ENCODE measurements around the gene BNC2.
A peak's percentile ranks its signal among the peaks of the same experiment; 100 is the strongest.

BNC2 gene

DNA sequence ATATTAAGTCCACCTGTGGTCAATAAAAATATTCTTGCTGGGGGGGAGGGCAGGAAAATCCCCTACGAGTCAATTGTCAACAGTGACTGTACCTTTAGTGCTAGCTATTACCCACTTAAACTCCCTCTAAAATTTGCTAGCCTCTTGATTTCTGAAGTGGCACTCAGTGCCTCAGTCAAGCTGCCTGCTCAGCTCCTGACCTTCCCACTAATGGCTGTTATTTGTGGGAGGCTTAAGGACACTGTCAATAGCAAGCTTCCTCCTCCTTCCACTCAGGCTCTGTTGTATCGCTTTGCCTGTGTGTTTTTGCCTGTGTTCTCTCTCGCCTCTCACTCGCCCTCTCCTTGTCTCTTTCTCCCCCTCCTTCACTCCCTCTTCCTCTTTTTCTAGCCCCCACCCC, 140.8 kb downstream of the BNC2 start:
- Histone ChIP-seq H3K4me2 (ENCODE audit: low read depth, low read length) (no peak overlapping the region), H3K9ac (ENCODE audit: low read length) (no peak overlapping the region), H3F3A (ENCODE audit: insufficient read depth, low read length) (no peaks in the 10 kb centered on the region), H3K27me3 (replicated peaks; ENCODE audit: insufficient read depth, low read length) (no peaks in the 10 kb centered on the region), H2AFZ (ENCODE audit: low read length) (no peak overlapping the region), H3K36me3 (replicated peaks; ENCODE audit: insufficient read depth, low read length) (no peaks in the 10 kb centered on the region), H3K79me2 (ENCODE audit: low read length) (no peaks in the 10 kb centered on the region), H3K4me1 (ENCODE audit: low read length) (peaks cover 4% of the 10 kb centered on the region; the same call in 1 of the 2 replicates), H3K27ac (ENCODE audit: low read length) (no peak overlapping the region), H3K9me2 (replicated peaks; ENCODE audit: insufficient read depth, low read length) (no peaks in the 10 kb centered on the region), H3K9me3 (replicated peaks; ENCODE audit: insufficient read depth, low read length) (no peaks in the 10 kb centered on the region), H4K20me1 (ENCODE audit: insufficient read depth, low read length) (no peaks in the 10 kb centered on the region), H3K4me3 (ENCODE audit: low read length) (no peak overlapping the region)
- no peak for DNase-seq
- TF ChIP-seq EZH2phosphoT487 (IDR thresholded peaks at IDR 0.05; ENCODE audit: low read length) (no peak), CTCF (IDR thresholded peaks at IDR 0.05; ENCODE audit: low read length) (no peak), EZH2 (optimal IDR thresholded peaks at IDR 0.05; ENCODE audit: low read depth, low read length) (no peak)

- Histone ChIP-seq H3K9me3 (replicated peaks; ENCODE audit: insufficient read depth, low read length) (no peaks in the 10 kb centered on the region), H3K27me3 (replicated peaks; ENCODE audit: insufficient read depth, low read length) (no peaks in the 10 kb centered on the region), H3K4me1 (ENCODE audit: low read length) (peaks cover 4% of the 10 kb centered on the region; the same call in 1 of the 2 replicates), H4K20me1 (ENCODE audit: insufficient read depth, low read length) (no peaks in the 10 kb centered on the region), H2AFZ (ENCODE audit: low read length) (no peak overlapping the region), H3K4me2 (ENCODE audit: low read depth, low read length) (peak overlapping the region; percentile 62; the same call in 1 of the 2 replicates), H3K9ac (ENCODE audit: low read length) (no peak overlapping the region), H3K4me3 (ENCODE audit: low read length) (no peak overlapping the region), H3K79me2 (ENCODE audit: low read length) (no peaks in the 10 kb centered on the region), H3K9me2 (replicated peaks; ENCODE audit: insufficient read depth, low read length) (no peaks in the 10 kb centered on the region), H3K36me3 (replicated peaks; ENCODE audit: insufficient read depth, low read length) (no peaks in the 10 kb centered on the region), H3F3A (ENCODE audit: insufficient read depth, low read length) (no peaks in the 10 kb centered on the region), H3K27ac (ENCODE audit: low read length) (no peak overlapping the region)
- no peak for DNase-seq
- TF ChIP-seq EZH2phosphoT487 (IDR thresholded peaks at IDR 0.05; ENCODE audit: low read length) (no peak), EZH2 (optimal IDR thresholded peaks at IDR 0.05; ENCODE audit: low read depth, low read length) (no peak), CTCF (IDR thresholded peaks at IDR 0.05; ENCODE audit: low read length) (no peak)
Measured at GRCh38 chr9:16728137-16728508, 142.3 kb downstream of the BNC2 start.

- Histone ChIP-seq H3K4me3 (ENCODE audit: low read length) (peak overlapping the region; percentile 55), H4K20me1 (ENCODE audit: insufficient read depth, low read length) (no peaks in the 10 kb centered on the region), H3K4me2 (ENCODE audit: low read depth, low read length) (peak overlapping the region; percentile 62), H3K27ac (ENCODE audit: low read length) (no peak overlapping the region), H3K4me1 (ENCODE audit: low read length) (peaks cover 4% of the 10 kb centered on the region; the same call in 1 of the 2 replicates), H3F3A (ENCODE audit: insufficient read depth, low read length) (no peaks in the 10 kb centered on the region), H2AFZ (ENCODE audit: low read length) (peak overlapping the region; percentile 58), H3K79me2 (ENCODE audit: low read length) (no peaks in the 10 kb centered on the region), H3K9me2 (replicated peaks; ENCODE audit: insufficient read depth, low read length) (no peaks in the 10 kb centered on the region), H3K36me3 (replicated peaks; ENCODE audit: insufficient read depth, low read length) (no peaks in the 10 kb centered on the region), H3K9me3 (replicated peaks; ENCODE audit: insufficient read depth, low read length) (no peaks in the 10 kb centered on the region), H3K27me3 (replicated peaks; ENCODE audit: insufficient read depth, low read length) (no peaks in the 10 kb centered on the region), H3K9ac (ENCODE audit: low read length) (peak overlapping the region; percentile 33; the same call in 1 of the 2 replicates)
- peak; percentile 9 for DNase-seq
- TF ChIP-seq EZH2phosphoT487 (IDR thresholded peaks at IDR 0.05; ENCODE audit: low read length): no peak
- no peak for TF ChIP-seq EZH2 (optimal IDR thresholded peaks at IDR 0.05; ENCODE audit: low read depth, low read length)
- TF ChIP-seq CTCF (IDR thresholded peaks at IDR 0.05; ENCODE audit: low read length): no peak
Measured at GRCh38 chr9:16727452-16728136, 142.9 kb downstream of the BNC2 start.

Measured in MM.1S (cell line).